A375 (cell line): ENCODE data around the gene SPATA45. TPM values are rescaled to one million over a fixed set of nuclear protein-coding genes. Genes with fewer than 3 reads are reported as not detected.

ENCODE experiments used
- small RNA-seq: library from RNA; depleted of rRNA; stranded (forward); fragments of <200 nt; gene quantifications from one replicate; pipeline ENCODE3, GENCODE V24; 2014
- total RNA-seq: library from RNA; depleted of rRNA; stranded (reverse); fragments of >200 nt; shearing (Covaris generic); gene quantifications from 2 replicates; pipeline ENCODE4 v1.2.3, GENCODE V29; 2014; rRNA removed

The SPATA45 gene
- total RNA-seq = not detected in 2 replicates

DNA sequence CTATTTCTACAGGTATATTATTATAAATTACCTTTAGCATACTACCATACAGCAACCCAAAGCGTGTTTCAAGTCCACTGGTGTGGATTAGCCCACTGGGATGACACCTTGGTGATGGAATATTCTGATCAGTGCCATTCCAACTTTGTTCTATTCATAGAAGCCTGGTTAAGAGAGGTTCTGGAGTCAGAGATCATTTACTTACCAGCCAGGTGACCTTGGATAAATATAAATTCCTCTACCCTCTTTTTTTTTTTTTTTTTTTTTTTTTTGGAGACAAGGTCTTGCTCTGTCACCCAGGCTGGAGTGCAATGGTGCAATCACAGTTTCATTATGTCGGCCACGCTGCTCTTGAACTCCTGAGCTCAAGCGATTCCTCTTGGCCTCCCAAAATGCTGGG, at the start of gene SPATA45:
TSS of gene SPATA45 (minus strand) at position 101 of the 400 bp plus-strand sequence. CDS start 11,500 bp downstream, outside the sequence.

DNA sequence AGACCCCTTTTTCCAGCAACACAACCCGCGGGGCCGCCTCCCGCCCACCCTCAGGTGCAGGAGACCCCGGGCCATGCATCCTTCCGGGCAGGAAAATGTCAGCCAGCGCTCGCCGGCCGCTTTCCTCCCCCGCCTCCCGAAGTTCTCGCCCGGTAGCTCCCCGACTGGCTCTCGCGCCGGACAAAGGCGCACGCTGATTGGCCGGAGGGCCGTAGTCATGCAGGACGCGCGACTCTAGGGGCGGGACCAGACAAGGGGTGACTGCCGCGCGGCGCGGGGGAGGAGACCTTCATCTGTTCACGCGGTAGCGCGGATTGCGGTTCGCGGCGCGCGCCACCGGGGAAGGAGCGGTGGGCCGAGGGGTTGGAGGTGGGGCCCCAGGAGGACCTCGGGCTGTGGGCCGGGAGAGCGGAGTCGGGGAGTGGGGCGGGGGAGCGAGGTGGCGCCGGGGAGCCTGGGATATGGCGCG, 10.6 kb upstream of the SPATA45 start, which contains the start of gene FLVCR1:
TSS of gene FLVCR1 (plus strand) at position 284 of the 469 bp plus-strand sequence. CDS start at position 462, 178 bp downstream.

DNA sequence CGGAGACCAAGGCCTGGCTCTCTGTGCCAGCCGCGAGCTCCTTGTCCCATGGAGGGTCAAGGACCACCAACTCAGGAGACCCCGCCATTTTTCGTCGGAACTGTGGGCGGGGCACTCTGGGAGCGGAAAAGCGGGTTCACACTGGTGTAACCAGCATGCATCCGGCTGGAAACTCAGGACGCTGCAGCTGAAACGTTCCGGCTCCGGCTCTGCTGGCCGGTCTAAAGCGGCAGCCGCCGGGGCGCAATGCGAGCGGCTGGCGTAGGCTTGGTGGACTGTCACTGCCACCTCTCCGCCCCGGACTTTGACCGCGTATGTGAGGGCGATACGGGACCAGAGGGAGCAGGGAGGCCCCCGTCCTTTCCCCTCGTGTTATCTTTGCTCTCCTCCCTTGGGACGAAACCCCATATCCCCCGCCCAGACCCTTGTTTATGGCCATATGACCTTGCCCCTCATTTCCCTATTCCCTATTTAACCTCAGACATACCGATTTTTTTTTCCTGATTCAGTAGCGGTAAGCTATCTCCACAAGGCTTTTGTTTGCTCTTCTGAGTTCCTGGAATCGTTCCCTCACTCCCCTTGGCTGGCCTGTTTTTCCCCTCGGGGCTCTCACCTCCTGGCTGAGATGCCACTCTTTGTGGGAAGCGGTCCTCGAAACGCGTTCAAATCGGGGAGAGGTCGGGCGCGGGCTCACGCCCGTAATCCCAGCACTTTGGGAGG, 55.6 kb downstream of the SPATA45 start, which contains the start of the genes NSL1 and TATDN3:
TSS of gene NSL1 (minus strand) at position 102 of the 720 bp plus-strand sequence. CDS start at position 88, 14 bp downstream.
TSS of gene TATDN3 (plus strand) at position 219 of the 720 bp plus-strand sequence. CDS start at position 247, 28 bp downstream.

Small RNA genes within 50 kb of the gene (small RNA-seq; reads per million reads assigned to genes)
- gene AC104333.1 (not detected), gene AC104333.2 (not detected)

Other genes starting within 250 kb of the SPATA45 start
- gene ATF3, start 238.9 kb downstream of the SPATA45 start, total RNA-seq = 50.5 and 77.8 TPM in 2 replicates
- gene BATF3, start 147.8 kb downstream of the SPATA45 start, total RNA-seq = 4.9 and 5.9 TPM in 2 replicates
- gene NSL1, start 55.9 kb downstream of the SPATA45 start, total RNA-seq = 36.3 and 38.0 TPM in 2 replicates
- gene TATDN3, start 55.8 kb downstream of the SPATA45 start, total RNA-seq = 20.1 and 21.6 TPM in 2 replicates
- gene FLVCR1, start 10.6 kb upstream of the SPATA45 start, total RNA-seq = 11.7 and 13.0 TPM in 2 replicates
- 0.60 and 2.1 TPM in 2 replicates for gene VASH2, start 102.9 kb upstream of the SPATA45 start, total RNA-seq
- 39.9 and 44.6 TPM in 2 replicates for gene ANGEL2, start 168.2 kb upstream of the SPATA45 start, total RNA-seq
- 18.5 and 27.2 TPM in 2 replicates for gene RPS6KC1, start 203.6 kb upstream of the SPATA45 start, total RNA-seq